Activated CD8-positive, alpha-beta memory T cell treated with anti-CD3 and anti-CD28 coated beads, Interleukin-2, amount 50 U/mL, for 48 hours (primary cell): ENCODE measurements around the gene UBR4.

Experiments used
- DNase-seq: peaks from one replicate; pipeline ENCODE4 v3.0.0-alpha.2; 2020

The UBR4 gene

GRCh38 chr1:19046972-19047731, 162.9 kb downstream of the UBR4 start:
- DNase-seq: no peak

GRCh38 chr1:19045898-19046880, 163.9 kb downstream of the UBR4 start:
- no peak for DNase-seq

- no peak for DNase-seq
These were observed 164.9 kb downstream of the UBR4 start for GRCh38 chr1:19044975-19045831.

- no peak for DNase-seq
These were observed 165.6 kb downstream of the UBR4 start for GRCh38 chr1:19044471-19044870.

- DNase-seq: no peak
These were observed 166.3 kb downstream of the UBR4 start for GRCh38 chr1:19043579-19044443.

GRCh38 chr1:19042675-19043578, 167.1 kb downstream of the UBR4 start:
- no peak for DNase-seq

GRCh38 chr1:19040010-19040680, 169.9 kb downstream of the UBR4 start:
- no peak for DNase-seq

GRCh38 chr1:19038732-19039131, 171.3 kb downstream of the UBR4 start:
- no peak for DNase-seq

- DNase-seq: no peak
These were observed 172.0 kb downstream of the UBR4 start for GRCh38 chr1:19038096-19038495.

- no peak for DNase-seq
These were observed 172.4 kb downstream of the UBR4 start for GRCh38 chr1:19037659-19038058.

GRCh38 chr1:19036813-19037605, 173.1 kb downstream of the UBR4 start:
- no peak for DNase-seq

GRCh38 chr1:19036041-19036812, 173.8 kb downstream of the UBR4 start:
- no peak for DNase-seq

GRCh38 chr1:19035377-19036040, 174.6 kb downstream of the UBR4 start:
- no peak for DNase-seq

GRCh38 chr1:19034721-19035120, 175.3 kb downstream of the UBR4 start:
- no peak for DNase-seq

- DNase-seq: no peak
These were observed 176.0 kb downstream of the UBR4 start for GRCh38 chr1:19033926-19034680.

GRCh38 chr1:19033515-19033839, 176.6 kb downstream of the UBR4 start:
- no peak for DNase-seq
